MM.1S (cell line): ENCODE measurements around the gene SIGLEC14.

Source experiments
- EZH2 ChIP-seq: fragments of 300-600 bp; sonication (generic); optimal IDR thresholded peaks from 2 replicates; pipeline ENCODE3; 2017; ENCODE audit warnings: low read depth, mild to moderate bottlenecking, antibody characterized with exemption, low read length, mixed read lengths
- TF ChIP-seq, protein P1 (sequence below): fragments of 300-600 bp; sonication (generic); IDR thresholded peaks from 2 replicates; pipeline ENCODE4 v1.5.1; 2016; ENCODE audit warnings: antibody characterized with exemption, low read length, mixed read lengths

DNA sequence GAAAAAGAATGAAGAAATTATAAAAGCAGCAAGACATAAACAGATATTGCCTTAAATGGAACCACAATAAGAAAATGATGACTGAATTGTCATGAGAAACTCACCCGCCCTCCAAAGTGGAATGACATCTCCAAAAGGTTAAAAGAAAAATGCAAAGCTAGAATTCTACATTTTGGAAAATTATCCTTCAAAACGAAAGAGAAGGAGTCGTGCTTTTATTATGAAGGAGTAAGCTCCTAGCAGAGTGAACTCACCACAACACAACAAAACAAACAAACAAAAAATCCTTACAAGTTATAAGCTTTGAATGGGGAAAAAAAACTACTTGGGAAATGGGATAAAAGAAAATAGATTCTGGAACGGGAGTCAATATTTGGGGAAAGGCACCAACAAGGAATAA, 6.7 kb downstream of the SIGLEC14 start:
- TF ChIP-seq, protein P1, sequence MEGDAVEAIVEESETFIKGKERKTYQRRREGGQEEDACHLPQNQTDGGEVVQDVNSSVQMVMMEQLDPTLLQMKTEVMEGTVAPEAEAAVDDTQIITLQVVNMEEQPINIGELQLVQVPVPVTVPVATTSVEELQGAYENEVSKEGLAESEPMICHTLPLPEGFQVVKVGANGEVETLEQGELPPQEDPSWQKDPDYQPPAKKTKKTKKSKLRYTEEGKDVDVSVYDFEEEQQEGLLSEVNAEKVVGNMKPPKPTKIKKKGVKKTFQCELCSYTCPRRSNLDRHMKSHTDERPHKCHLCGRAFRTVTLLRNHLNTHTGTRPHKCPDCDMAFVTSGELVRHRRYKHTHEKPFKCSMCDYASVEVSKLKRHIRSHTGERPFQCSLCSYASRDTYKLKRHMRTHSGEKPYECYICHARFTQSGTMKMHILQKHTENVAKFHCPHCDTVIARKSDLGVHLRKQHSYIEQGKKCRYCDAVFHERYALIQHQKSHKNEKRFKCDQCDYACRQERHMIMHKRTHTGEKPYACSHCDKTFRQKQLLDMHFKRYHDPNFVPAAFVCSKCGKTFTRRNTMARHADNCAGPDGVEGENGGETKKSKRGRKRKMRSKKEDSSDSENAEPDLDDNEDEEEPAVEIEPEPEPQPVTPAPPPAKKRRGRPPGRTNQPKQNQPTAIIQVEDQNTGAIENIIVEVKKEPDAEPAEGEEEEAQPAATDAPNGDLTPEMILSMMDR = no peak
- no peak for TF ChIP-seq EZH2
